Activated CD8-positive, alpha-beta T cell treated with anti-CD3 and anti-CD28 coated beads, Interleukin-2, amount 10 ng/mL, durations not matched to agents 7 days and 5 days (primary cell): ENCODE measurements around the gene KIF14. TPM values are rescaled to one million over a fixed set of nuclear protein-coding genes. Genes with fewer than 3 reads are reported as not detected.
"Not testable (repeated sequence)": the region's sequence is repeated elsewhere in the genome, so short reads cannot be mapped to it uniquely, and the experiment has no call there.

Experiments used
- ATAC-seq: fragments of 150-1000 bp; cut with Tn5 transposase; one replicate; pipeline ENCODE4 v1.10.0; 2021; ENCODE audit warnings: moderate library complexity
- CTCF ChIA-PET: fragments of 350-600 bp; sonication (Branson Sonifier 250); formaldehyde crosslinking; loops from one replicate; lab custom pipeline; 2021; ENCODE audit warnings: antibody characterized with exemption; lab: Charles Lee
- POLR2A ChIA-PET: fragments of 350-600 bp; sonication (Branson Sonifier 250); formaldehyde crosslinking; loops from one replicate; lab custom pipeline; 2021; ENCODE audit warnings: antibody characterized with exemption; lab: Charles Lee
- DNase-seq: peaks from one replicate; pipeline ENCODE4 v3.0.0-alpha.2; 2020
- H3K27ac Mint-ChIP-seq: one replicate; pipeline ENCODE4 v1.8.0; 2021; ENCODE audit warnings: mild to moderate bottlenecking, mixed read lengths
- H3K27me3 Mint-ChIP-seq: one replicate; pipeline ENCODE4 v1.8.0; 2021; ENCODE audit warnings: low read depth, mixed read lengths
- H3K36me3 Mint-ChIP-seq: one replicate; pipeline ENCODE4 v1.8.0; 2021; ENCODE audit warnings: low read depth, mixed read lengths
- H3K4me1 Mint-ChIP-seq: one replicate; pipeline ENCODE4 v1.8.0; 2021; ENCODE audit warnings: low read depth, mixed read lengths
- H3K4me3 Mint-ChIP-seq: one replicate; pipeline ENCODE4 v1.8.0; 2021; ENCODE audit warnings: mild to moderate bottlenecking, mixed read lengths
- H3K9me3 Mint-ChIP-seq: one replicate; pipeline ENCODE4 v1.8.0; 2022; ENCODE audit warnings: mixed read lengths; ENCODE audit not compliant: insufficient read depth
- total RNA-seq, 2 experiments: library from RNA; stranded (reverse); gene quantifications; one replicate each; pipeline ENCODE4 v1.2.3, GENCODE V29; 2021

Gene KIF14
- total RNA-seq, 2 experiments from 2014 or later = 34.1 to 35.8 TPM

GRCh38 chr1:200590001-200590400 lies 30.6 kb downstream of the KIF14 start:
- Mint-ChIP-seq H3K27ac (no peak overlapping the region), H3K9me3 (no peaks in the 10 kb centered on the region), H3K27me3 (no peaks in the 10 kb centered on the region), H3K4me3 (no peak overlapping the region), H3K4me1 (peaks cover 1% of the 10 kb centered on the region), H3K36me3 (peaks cover 63% of the 10 kb centered on the region)
- ChIA-PET CTCF (no interaction called here), POLR2A (interaction anchor here (0.7 kb wide), 1 partner anchor 54 kb away, joined by 3 read pairs; no protein-coding TSS in a partner anchor)
- ATAC-seq (no peak), DNase-seq (no peak)

GRCh38 chr1:200588698-200589097 lies 31.9 kb downstream of the KIF14 start:
- H3K27me3 Mint-ChIP-seq = no peaks in the 10 kb centered on the region
- peaks cover 68% of the 10 kb centered on the region for H3K36me3 Mint-ChIP-seq
- H3K27ac Mint-ChIP-seq = no peak overlapping the region
- H3K9me3 Mint-ChIP-seq = no peaks in the 10 kb centered on the region
- H3K4me3 Mint-ChIP-seq = no peak overlapping the region
- POLR2A ChIA-PET = no interaction called here
- no peak for DNase-seq
- CTCF ChIA-PET = no interaction called here
- H3K4me1 Mint-ChIP-seq = peaks cover 1% of the 10 kb centered on the region
- no peak for ATAC-seq

- ATAC-seq = no peak
- POLR2A ChIA-PET = no interaction called here
- Mint-ChIP-seq H3K4me1 (peaks cover 3% of the 10 kb centered on the region), H3K27ac (no peak overlapping the region), H3K9me3 (no peaks in the 10 kb centered on the region), H3K27me3 (no peaks in the 10 kb centered on the region), H3K36me3 (peaks cover 42% of the 10 kb centered on the region), H3K4me3 (no peak overlapping the region)
- DNase-seq = no peak
- CTCF ChIA-PET = interaction anchor here (0.5 kb wide), 1 partner anchor 601 kb away, joined by 3 read pairs; no protein-coding TSS in a partner anchor
Observed at GRCh38 chr1:200564319-200564718, 56.2 kb downstream of the KIF14 start.

- POLR2A ChIA-PET = no interaction called here
- Mint-ChIP-seq H3K27me3 (no peaks in the 10 kb centered on the region), H3K27ac (no peak overlapping the region), H3K4me1 (peaks cover 3% of the 10 kb centered on the region), H3K9me3 (no peaks in the 10 kb centered on the region), H3K36me3 (peaks cover 53% of the 10 kb centered on the region), H3K4me3 (no peak overlapping the region)
- ATAC-seq (no peak), DNase-seq (no peak)
- CTCF ChIA-PET = interaction anchor here (0.9 to 1.9 kb wide), 2 partner anchors 60 to 418 kb away, joined by 3 to 4 read pairs; no protein-coding TSS in a partner anchor
Observed at GRCh38 chr1:200561856-200562214, 58.7 kb downstream of the KIF14 start.

GRCh38 chr1:200558866-200559459 lies 61.6 kb downstream of the KIF14 start:
- Mint-ChIP-seq H3K27me3 (no peaks in the 10 kb centered on the region), H3K4me1 (peaks cover 3% of the 10 kb centered on the region), H3K36me3 (peaks cover 45% of the 10 kb centered on the region), H3K9me3 (no peaks in the 10 kb centered on the region), H3K27ac (no peak overlapping the region), H3K4me3 (no peak overlapping the region)
- ATAC-seq (no peak), DNase-seq (peak; percentile 30)
- CTCF ChIA-PET = interaction anchor here (0.8 to 2.3 kb wide), 23 partner anchors 9 to 989 kb away, joined by 3 to 12 read pairs (median 5); partner anchors contain the start of gene KIF14
- POLR2A ChIA-PET = interaction anchor here (0.6 kb wide), 1 partner anchor 60 kb away, joined by 4 read pairs; no protein-coding TSS in a partner anchor

- H3K36me3 Mint-ChIP-seq = peaks cover 37% of the 10 kb centered on the region
- H3K4me1 Mint-ChIP-seq = no peaks in the 10 kb centered on the region
- DNase-seq (no peak), ATAC-seq (no peak)
- H3K9me3 Mint-ChIP-seq = no peaks in the 10 kb centered on the region
- H3K27ac Mint-ChIP-seq = no peak overlapping the region
- ChIA-PET CTCF (interaction anchor here (1.2 to 1.5 kb wide), 5 partner anchors 20 to 276 kb away, joined by 3 to 5 read pairs (median 4); no protein-coding TSS in a partner anchor), POLR2A (no interaction called here)
- no peak overlapping the region for H3K4me3 Mint-ChIP-seq
- no peaks in the 10 kb centered on the region for H3K27me3 Mint-ChIP-seq
Observed at GRCh38 chr1:200556002-200556401, 64.5 kb downstream of the KIF14 start.

- H3K27me3 Mint-ChIP-seq, ATAC-seq, H3K27ac Mint-ChIP-seq, POLR2A ChIA-PET, H3K4me3 Mint-ChIP-seq, DNase-seq, H3K9me3 Mint-ChIP-seq, H3K4me1 Mint-ChIP-seq: not testable (repeated sequence)
- H3K36me3 Mint-ChIP-seq = peaks cover 26% of the 10 kb centered on the region
- CTCF ChIA-PET = interaction anchor here (0.7 kb wide), 1 partner anchor 13 kb away, joined by 3 read pairs; no protein-coding TSS in a partner anchor
Observed at GRCh38 chr1:200552737-200553136, 67.8 kb downstream of the KIF14 start.

GRCh38 chr1:200550367-200550766 lies 70.2 kb downstream of the KIF14 start:
- ATAC-seq (no peak), DNase-seq (no peak)
- Mint-ChIP-seq H3K36me3 (peaks cover 14% of the 10 kb centered on the region), H3K4me3 (no peak overlapping the region), H3K4me1 (peaks cover 14% of the 10 kb centered on the region), H3K27ac (no peak overlapping the region), H3K9me3 (no peaks in the 10 kb centered on the region), H3K27me3 (peaks cover 4% of the 10 kb centered on the region)
- ChIA-PET POLR2A (no interaction called here), CTCF (interaction anchor here (0.7 to 2.1 kb wide), 6 partner anchors 9 to 244 kb away, joined by 3 to 7 read pairs (median 4); no protein-coding TSS in a partner anchor)

GRCh38 chr1:200547386-200547785 lies 73.2 kb downstream of the KIF14 start:
- Mint-ChIP-seq H3K27ac (no peak overlapping the region), H3K27me3 (peaks cover 4% of the 10 kb centered on the region), H3K36me3 (peaks cover 5% of the 10 kb centered on the region), H3K4me1 (peaks cover 14% of the 10 kb centered on the region), H3K4me3 (no peak overlapping the region), H3K9me3 (no peaks in the 10 kb centered on the region)
- ChIA-PET CTCF (interaction anchor here (1.0 to 1.2 kb wide), 2 partner anchors 11 to 12 kb away, joined by 4 to 6 read pairs; no protein-coding TSS in a partner anchor), POLR2A (no interaction called here)
- DNase-seq (no peak), ATAC-seq (no peak)

GRCh38 chr1:200546577-200546976 lies 74.0 kb downstream of the KIF14 start:
- Mint-ChIP-seq H3K27me3 (peaks cover 4% of the 10 kb centered on the region), H3K4me3 (no peak overlapping the region), H3K27ac (no peak overlapping the region), H3K36me3 (peaks cover 2% of the 10 kb centered on the region), H3K4me1 (peaks cover 14% of the 10 kb centered on the region), H3K9me3 (no peaks in the 10 kb centered on the region)
- ATAC-seq (no peak), DNase-seq (no peak)
- POLR2A ChIA-PET = no interaction called here
- CTCF ChIA-PET = interaction anchor here (1.0 to 1.4 kb wide), 3 partner anchors 11 to 12 kb away, joined by 4 to 6 read pairs (median 5); no protein-coding TSS in a partner anchor

- Mint-ChIP-seq H3K9me3 (peaks cover 3% of the 10 kb centered on the region), H3K36me3 (no peaks in the 10 kb centered on the region), H3K4me1 (peaks cover 5% of the 10 kb centered on the region), H3K4me3 (no peak overlapping the region), H3K27ac (no peak overlapping the region), H3K27me3 (peaks cover 12% of the 10 kb centered on the region)
- POLR2A ChIA-PET = no interaction called here
- CTCF ChIA-PET = no interaction called here
- ATAC-seq = no peak
- no peak for DNase-seq
Observed at GRCh38 chr1:200542162-200542561, 78.4 kb downstream of the KIF14 start.

- H3K27ac Mint-ChIP-seq = no peak overlapping the region
- H3K9me3 Mint-ChIP-seq = peaks cover 3% of the 10 kb centered on the region
- ATAC-seq (no peak), DNase-seq (no peak)
- CTCF ChIA-PET = no interaction called here
- peaks cover 8% of the 10 kb centered on the region for H3K27me3 Mint-ChIP-seq
- H3K36me3 Mint-ChIP-seq = no peaks in the 10 kb centered on the region
- H3K4me1 Mint-ChIP-seq = no peaks in the 10 kb centered on the region
- POLR2A ChIA-PET = no interaction called here
- no peak overlapping the region for H3K4me3 Mint-ChIP-seq
Observed at GRCh38 chr1:200540281-200540680, 80.3 kb downstream of the KIF14 start.
